Adipocyte (in vitro differentiated cells): ENCODE measurements around the gene PLRG1.
"Not testable (repeated sequence)": the region's sequence is repeated elsewhere in the genome, so short reads cannot be mapped to it uniquely, and the experiment has no call there.

ENCODE experiments used
- DNase-seq: peaks from one replicate; pipeline ENCODE4 v3.0.0-alpha.2; 2015; ENCODE audit warnings: low read depth
- H3K27me3 ChIP-seq: replicated peaks from 2 replicates; pipeline ENCODE4 v1.7.0; 2013; ENCODE audit warnings: mild to moderate bottlenecking, low read length, moderate library complexity; ENCODE audit not compliant: control insufficient read depth, insufficient read depth
- H3K36me3 ChIP-seq: 2 replicates; pipeline ENCODE4 v1.7.0; 2013; ENCODE audit warnings: low read length, mild to moderate bottlenecking, moderate library complexity; ENCODE audit not compliant: control insufficient read depth, insufficient read depth, severe bottlenecking
- H3K4me1 ChIP-seq: 2 replicates; pipeline ENCODE4 v1.7.0; 2013; ENCODE audit warnings: mild to moderate bottlenecking, low read length, moderate library complexity; ENCODE audit not compliant: control insufficient read depth, insufficient read depth
- H3K4me3 ChIP-seq: 2 replicates; pipeline ENCODE4 v1.7.0; 2013; ENCODE audit warnings: mild to moderate bottlenecking, low read length, moderate library complexity
- H3K9ac ChIP-seq: 2 replicates; pipeline ENCODE4 v1.7.0; 2013; ENCODE audit warnings: mild to moderate bottlenecking, low read length, moderate library complexity
- H3K9me3 ChIP-seq: 2 replicates; pipeline ENCODE4 v1.7.0; 2013; ENCODE audit warnings: mild to moderate bottlenecking, low read length, moderate library complexity; ENCODE audit not compliant: control insufficient read depth

PLRG1 gene

DNA sequence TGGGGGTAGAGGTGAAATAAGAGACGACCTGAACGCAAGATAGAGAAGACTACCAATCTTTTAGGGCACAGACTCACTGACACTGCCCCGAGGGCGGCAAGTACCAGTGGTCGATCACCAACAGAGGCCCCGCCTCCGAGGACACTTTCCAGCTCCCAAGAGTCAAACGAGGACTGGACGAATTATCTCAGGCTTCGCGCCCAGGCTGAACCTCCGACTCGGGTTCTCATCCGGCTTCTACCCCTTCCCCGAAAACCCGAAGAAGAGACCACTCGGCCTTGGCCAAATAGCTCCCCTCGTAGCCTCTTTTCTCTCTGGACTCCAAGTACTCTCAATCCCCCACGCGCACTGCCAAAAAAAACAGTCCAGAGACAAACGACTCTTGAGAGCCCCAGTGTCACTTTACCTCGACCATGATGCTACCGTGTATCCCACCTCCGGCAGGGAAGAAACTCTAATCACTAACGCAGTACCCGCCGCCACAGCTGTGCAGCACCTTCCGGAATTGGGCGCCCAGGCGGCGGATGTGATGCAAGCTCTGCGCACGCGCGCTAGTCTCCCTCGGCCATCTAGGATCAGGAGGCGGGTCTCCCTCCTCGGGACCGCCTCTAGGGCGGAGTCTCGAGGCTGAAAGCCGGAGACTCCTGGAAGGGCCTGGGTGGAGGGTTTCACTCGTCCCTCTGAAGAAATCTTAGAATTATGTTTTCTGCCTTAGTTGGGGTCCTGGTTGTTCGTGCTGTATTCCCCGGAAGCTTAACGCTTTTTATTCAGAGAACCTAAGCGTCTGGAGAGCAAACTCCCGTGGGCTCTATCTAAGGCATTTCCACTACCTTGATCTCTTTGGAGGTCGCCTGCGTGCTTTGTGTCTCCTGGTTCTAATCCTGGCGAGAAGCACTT is at the start of gene PLRG1:
Gene PLRG1, minus strand, starts transcription at position 507 of the 897 bp plus-strand sequence. Its CDS starts 92 bp downstream, at position 415.
- Histone ChIP-seq H3K9ac (peak within 1 kb of the TSS; percentile 95), H3K4me3 (peak within 1 kb of the TSS; percentile 95), H3K36me3 (peaks cover 25% of the 10 kb centered on the region), H3K27me3 (no peaks in the 10 kb centered on the region), H3K9me3 (no peaks in the 10 kb centered on the region), H3K4me1 (peaks cover 16% of the 10 kb centered on the region)
- peak; percentile 99 for DNase-seq

DNA sequence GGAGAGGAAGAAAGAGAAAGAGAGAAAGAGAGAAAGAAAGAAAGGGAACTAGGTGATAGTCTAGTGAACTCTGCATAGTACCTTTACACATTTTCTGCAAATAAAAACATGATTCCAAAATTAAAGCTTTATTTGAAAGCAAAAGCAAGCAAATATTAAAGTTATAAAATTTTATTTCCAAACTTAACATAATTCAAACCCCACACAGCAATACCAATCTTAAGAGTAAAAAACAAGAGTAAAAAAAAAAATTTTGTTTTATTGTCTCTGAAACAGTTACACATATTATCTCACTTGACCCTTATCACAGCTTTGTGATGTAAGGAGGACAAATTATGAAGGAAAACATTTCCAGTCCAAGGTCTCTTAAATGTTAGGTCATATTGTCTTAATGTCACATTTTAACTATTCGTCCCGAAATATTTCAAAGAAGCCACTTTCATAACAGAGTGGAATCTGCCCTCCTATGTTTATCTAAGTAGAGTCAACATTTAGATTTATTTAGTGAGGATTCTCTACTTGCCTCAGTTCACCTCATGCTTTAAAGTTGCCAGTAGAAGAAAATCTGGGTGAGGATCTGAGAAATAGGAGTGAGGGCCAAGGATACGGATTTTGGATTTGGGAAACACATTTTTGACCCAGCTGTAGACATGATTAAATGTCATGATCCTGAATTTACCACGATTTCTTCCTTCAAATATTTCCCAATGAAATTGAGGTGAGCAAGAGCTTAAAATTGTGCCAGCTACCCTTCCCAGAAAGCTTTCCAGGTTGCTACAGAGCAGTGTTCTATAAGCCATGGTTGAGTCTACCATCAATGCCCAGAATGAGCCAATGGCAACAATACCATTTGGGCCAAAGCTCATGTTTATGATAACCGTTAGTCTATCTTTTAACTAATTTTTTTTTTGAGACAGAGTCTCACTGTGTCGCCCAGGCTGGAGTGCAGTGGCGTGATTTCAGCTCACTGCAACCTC is 47.9 kb upstream of the PLRG1 start:
- no peak overlapping the region for H3K9ac ChIP-seq
- no peaks in the 10 kb centered on the region for H3K27me3 ChIP-seq
- H3K9me3 ChIP-seq = no peaks in the 10 kb centered on the region
- H3K36me3 ChIP-seq = no peaks in the 10 kb centered on the region
- DNase-seq = no peak
- no peaks in the 10 kb centered on the region for H3K4me1 ChIP-seq
- no peak overlapping the region for H3K4me3 ChIP-seq

DNA sequence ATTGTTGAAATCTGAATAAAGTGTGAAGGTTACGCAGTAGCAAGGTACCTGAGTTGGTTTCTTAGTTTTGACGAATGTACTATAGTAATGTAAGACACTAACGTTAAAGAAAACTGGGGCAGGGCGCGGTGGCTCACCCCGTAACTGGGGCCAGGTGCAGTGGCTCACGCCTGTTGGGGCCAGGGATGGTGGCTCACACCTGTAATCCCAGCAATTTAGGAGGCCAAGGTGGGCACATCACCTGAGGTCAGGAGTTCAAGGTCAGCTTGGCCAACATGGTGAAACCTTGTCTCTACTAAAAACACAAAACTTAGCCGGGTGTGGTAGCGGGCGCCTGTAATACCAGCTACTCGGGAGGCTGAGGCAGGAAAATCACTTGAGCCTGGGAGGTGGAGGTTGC is 47.1 kb upstream of the PLRG1 start:
- H3K4me1 ChIP-seq, H3K9ac ChIP-seq, H3K4me3 ChIP-seq, DNase-seq, H3K36me3 ChIP-seq, H3K9me3 ChIP-seq, H3K27me3 ChIP-seq: not testable (repeated sequence)

GRCh38 chr4:154595807-154596206 is 45.6 kb upstream of the PLRG1 start:
- Histone ChIP-seq H3K4me3 (no peak overlapping the region), H3K9ac (no peak overlapping the region), H3K36me3 (no peaks in the 10 kb centered on the region), H3K27me3 (peaks cover 3% of the 10 kb centered on the region), H3K9me3 (no peaks in the 10 kb centered on the region), H3K4me1 (no peaks in the 10 kb centered on the region)
- DNase-seq = no peak

DNA sequence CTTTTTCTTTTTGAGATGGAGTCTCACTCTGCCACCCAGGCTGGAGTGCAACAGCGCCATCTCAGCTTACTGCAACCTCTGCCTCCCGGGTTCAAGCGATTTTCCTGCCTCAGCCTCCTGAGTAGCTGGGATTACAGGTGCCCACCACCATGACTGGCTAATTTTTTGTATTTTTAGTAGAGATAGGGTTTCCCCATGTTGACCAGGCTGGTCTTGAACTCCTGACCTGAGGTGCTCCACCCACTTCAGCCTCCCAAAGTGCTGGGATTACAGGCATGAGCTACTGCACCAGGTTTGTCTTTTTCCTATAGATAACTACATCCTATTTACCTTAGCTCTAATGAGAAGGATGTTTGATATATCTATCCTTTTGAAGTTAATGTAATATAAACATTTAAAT is 44.1 kb upstream of the PLRG1 start:
- DNase-seq, H3K36me3 ChIP-seq, H3K4me3 ChIP-seq, H3K9me3 ChIP-seq, H3K4me1 ChIP-seq, H3K9ac ChIP-seq: not testable (repeated sequence)
- H3K27me3 ChIP-seq = peaks cover 17% of the 10 kb centered on the region

DNA sequence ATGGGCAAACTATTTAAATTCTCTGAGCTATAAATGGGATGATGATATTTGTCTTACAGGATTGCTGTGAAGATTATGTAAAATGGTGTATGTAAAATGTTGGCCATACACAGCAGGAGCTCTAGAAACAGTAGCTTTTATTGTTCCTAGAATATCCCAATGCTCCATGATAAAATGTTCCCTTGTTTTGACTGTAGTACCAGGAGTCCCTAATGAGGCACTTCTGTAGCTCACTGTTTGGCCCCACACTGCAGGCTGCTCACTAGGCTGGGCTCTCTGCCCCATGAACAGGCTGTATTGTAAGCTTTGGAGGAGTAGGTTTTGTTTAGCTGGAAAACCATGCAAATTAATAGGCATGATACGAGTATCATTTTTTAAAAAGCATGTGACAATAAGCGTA is 43.7 kb upstream of the PLRG1 start:
- peaks cover 21% of the 10 kb centered on the region for H3K27me3 ChIP-seq
- no peaks in the 10 kb centered on the region for H3K36me3 ChIP-seq
- H3K9ac ChIP-seq = no peak overlapping the region
- H3K9me3 ChIP-seq = no peaks in the 10 kb centered on the region
- H3K4me3 ChIP-seq = no peak overlapping the region
- DNase-seq = no peak
- no peaks in the 10 kb centered on the region for H3K4me1 ChIP-seq

GRCh38 chr4:154591890-154592289 is 41.7 kb upstream of the PLRG1 start:
- Histone ChIP-seq H3K4me1 (no peaks in the 10 kb centered on the region), H3K9ac (no peak overlapping the region), H3K4me3 (no peak overlapping the region), H3K36me3 (no peaks in the 10 kb centered on the region), H3K9me3 (no peaks in the 10 kb centered on the region), H3K27me3 (peaks cover 36% of the 10 kb centered on the region)
- no peak for DNase-seq

DNA sequence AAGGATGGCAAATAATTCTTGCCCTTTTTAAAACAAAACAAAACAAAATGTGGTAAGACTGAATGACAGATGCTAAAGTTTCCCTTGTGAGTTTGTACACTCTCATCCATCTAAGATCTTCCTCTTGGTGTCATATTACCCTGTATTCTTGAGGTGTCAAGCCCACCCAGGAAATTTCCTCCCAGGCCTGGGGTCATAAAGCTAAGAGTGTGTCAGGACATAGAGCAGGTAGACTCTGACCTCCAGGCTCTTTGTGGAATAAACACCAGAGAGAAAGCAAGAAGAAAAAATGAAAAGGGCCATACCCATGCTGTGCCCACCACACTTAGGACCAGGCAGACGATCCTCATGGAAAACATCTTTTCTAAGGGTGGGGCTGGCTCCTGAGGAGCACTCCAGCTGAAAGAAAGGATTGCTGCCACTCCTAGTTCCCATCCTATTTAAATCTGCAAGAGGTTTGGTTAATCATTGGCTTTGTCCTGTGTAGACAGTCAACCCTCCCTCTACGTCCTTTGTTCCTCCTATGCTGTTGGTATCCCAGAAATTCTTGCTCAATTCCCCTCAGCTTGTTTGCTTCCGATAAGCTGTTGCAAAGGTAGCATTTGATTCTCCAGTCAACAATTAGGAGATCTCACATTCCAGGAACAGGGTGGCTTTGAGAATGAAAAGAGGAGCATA is 40.3 kb upstream of the PLRG1 start, which contains the start of gene FGA:
Gene FGA, minus strand, starts transcription at position 414 of the 678 bp plus-strand sequence. Its CDS starts 55 bp downstream, at position 359.
- Histone ChIP-seq H3K9me3 (no peaks in the 10 kb centered on the region), H3K4me3 (no peak within 1 kb of the TSS), H3K4me1 (no peaks in the 10 kb centered on the region), H3K36me3 (no peaks in the 10 kb centered on the region), H3K9ac (no peak within 1 kb of the TSS), H3K27me3 (peaks cover 36% of the 10 kb centered on the region)
- DNase-seq = no peak

- no peak for DNase-seq
- no peak overlapping the region for H3K4me3 ChIP-seq
- H3K4me1 ChIP-seq = no peaks in the 10 kb centered on the region
- H3K36me3 ChIP-seq = no peaks in the 10 kb centered on the region
- peaks cover 36% of the 10 kb centered on the region for H3K27me3 ChIP-seq
- H3K9me3 ChIP-seq = no peaks in the 10 kb centered on the region
- no peak overlapping the region for H3K9ac ChIP-seq
These were observed 39.3 kb upstream of the PLRG1 start for GRCh38 chr4:154589296-154590197.

DNA sequence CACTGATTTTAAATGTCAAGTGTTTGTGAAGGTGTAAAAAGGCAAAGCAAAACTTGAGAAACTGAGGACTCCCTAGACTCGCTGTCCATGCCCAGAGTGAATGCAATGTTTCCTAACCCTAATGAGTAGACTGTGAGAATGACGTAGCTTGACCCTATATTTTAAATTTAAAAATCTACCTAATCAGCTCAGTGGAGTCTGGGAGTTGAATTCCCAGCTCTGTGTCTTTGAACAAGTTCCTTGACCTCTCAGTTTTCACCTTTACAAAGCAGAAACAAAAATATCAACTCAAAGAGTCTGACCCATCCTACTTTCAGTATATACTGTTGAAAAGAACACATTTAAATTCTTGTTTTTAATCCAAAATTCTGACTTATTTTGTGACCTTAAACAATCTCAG is 38.0 kb upstream of the PLRG1 start:
- Histone ChIP-seq H3K9me3 (no peaks in the 10 kb centered on the region), H3K9ac (no peak overlapping the region), H3K36me3 (no peaks in the 10 kb centered on the region), H3K4me3 (no peak overlapping the region), H3K27me3 (peaks cover 43% of the 10 kb centered on the region), H3K4me1 (no peaks in the 10 kb centered on the region)
- no peak for DNase-seq
